ENCODE results near the gene AHNAK.
A peak's percentile ranks its signal among the peaks of the same experiment; 100 is the strongest.
"Not testable (repeated sequence)": the region's sequence is repeated elsewhere in the genome, so short reads cannot be mapped to it uniquely, and the experiment has no call there.

AHNAK gene

DNA sequence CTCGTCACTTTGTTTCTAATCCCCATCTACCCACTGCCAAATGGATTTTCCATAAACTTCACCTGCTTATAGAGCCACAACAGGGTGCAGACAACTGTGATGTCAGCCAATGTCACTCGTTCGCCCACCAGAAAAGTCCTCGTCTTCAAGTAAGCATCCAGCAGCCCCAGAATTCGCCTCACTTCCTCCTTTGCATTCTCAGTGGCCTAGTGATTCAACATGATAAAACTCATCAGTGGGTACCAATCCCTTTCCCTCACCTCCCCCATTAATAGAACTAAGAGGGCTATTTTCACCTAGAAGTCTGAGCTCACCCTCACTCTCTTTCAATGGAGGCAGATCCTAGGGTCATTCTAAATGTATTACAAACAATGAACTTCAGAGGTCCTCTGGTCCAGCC is 24.3 kb upstream of the AHNAK start:
- WGBS, result 95% methylated on average over 5 of the region's 5 CpGs
- not testable (repeated sequence) for H3K27me3 ChIP-seq (ENCODE audit: insufficient read depth, low read length); H3K9ac ChIP-seq (ENCODE audit: low read depth, low read length); H3K27ac ChIP-seq (ENCODE audit: low read depth, low read length); H3K9me3 ChIP-seq (ENCODE audit: insufficient read depth, low read depth, low read length)
- H3K4me1 ChIP-seq (ENCODE audit: insufficient read depth, low read length), result peaks cover 24% of the 10 kb centered on the region; the same call in 1 of the 2 replicates
- peaks cover 73% of the 10 kb centered on the region for H3K36me3 ChIP-seq (ENCODE audit: insufficient read depth, low read length)
- H3K4me3 ChIP-seq (ENCODE audit: low read length), result peak overlapping the region; percentile 92; the same call in 1 of the 2 replicates

DNA sequence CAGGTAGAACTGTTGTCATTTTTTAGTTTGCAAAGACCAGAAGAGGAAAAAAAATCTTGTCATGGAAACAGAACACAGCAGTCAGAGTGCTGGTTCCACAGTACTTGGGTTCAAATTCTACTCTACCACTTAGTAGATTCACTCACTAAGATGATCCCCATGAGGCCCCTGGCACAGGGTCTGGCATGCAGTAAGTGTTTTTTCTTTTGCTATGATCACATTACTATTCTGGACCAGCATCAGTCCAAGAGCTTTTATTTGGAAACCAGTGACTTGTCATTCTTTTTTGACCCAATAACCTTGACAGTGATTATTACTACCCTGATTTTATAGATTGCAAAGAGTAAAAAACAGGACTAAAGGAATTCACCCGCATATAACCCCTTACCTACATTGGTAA is 23.0 kb upstream of the AHNAK start:
- no peaks in the 10 kb centered on the region for H3K27me3 ChIP-seq (ENCODE audit: insufficient read depth, low read length)
- H3K27ac ChIP-seq (ENCODE audit: low read depth, low read length), result no peak overlapping the region
- H3K4me1 ChIP-seq (ENCODE audit: insufficient read depth, low read length), result peaks cover 15% of the 10 kb centered on the region; the same call in 1 of the 2 replicates
- peaks cover 82% of the 10 kb centered on the region for H3K36me3 ChIP-seq (ENCODE audit: insufficient read depth, low read length)
- no peaks in the 10 kb centered on the region for H3K9me3 ChIP-seq (ENCODE audit: insufficient read depth, low read depth, low read length)
- no peak overlapping the region for H3K9ac ChIP-seq (ENCODE audit: low read depth, low read length)
- H3K4me3 ChIP-seq (ENCODE audit: low read length), result no peak overlapping the region
- WGBS, result 83% methylated on average over 1 of the region's 1 CpG

DNA sequence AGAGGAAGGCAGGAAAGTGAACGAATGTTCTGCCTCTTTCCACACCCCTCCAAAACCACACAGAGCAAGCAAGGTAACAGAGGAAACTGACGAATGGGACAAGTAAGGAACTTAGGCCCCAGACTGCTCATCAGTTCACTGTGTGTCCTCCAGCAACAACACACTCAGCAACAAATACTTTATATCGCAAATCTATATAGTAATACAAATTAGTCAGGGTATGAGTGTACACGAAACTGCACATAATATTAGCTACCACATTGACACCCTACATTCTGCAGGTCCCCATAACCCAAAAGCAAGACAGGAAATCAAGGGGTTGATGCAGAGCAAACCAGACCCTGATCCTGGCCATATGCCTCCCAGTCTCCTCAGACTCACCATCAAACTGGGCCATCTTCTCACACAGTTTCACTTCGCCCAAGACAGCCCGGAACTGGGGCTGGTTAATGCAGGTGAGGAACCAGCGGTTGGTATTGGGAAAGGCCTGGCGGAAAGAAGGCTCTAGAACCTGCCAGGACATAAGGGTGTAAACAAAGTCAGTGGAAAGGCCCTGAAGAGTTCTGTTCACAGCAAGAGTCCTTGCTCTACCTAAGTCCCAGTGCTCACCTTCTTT is 20.5 kb upstream of the AHNAK start:
- H3K9me3 ChIP-seq (ENCODE audit: insufficient read depth, low read depth, low read length), result no peaks in the 10 kb centered on the region
- no peak overlapping the region for H3K9ac ChIP-seq (ENCODE audit: low read depth, low read length)
- peaks cover 98% of the 10 kb centered on the region for H3K36me3 ChIP-seq (ENCODE audit: insufficient read depth, low read length)
- H3K4me1 ChIP-seq (ENCODE audit: insufficient read depth, low read length), result peaks cover 11% of the 10 kb centered on the region
- H3K4me3 ChIP-seq (ENCODE audit: low read length), result no peak overlapping the region
- H3K27me3 ChIP-seq (ENCODE audit: insufficient read depth, low read length), result no peaks in the 10 kb centered on the region
- 95% methylated on average over 8 of the region's 8 CpGs for WGBS
- H3K27ac ChIP-seq (ENCODE audit: low read depth, low read length), result no peak overlapping the region

DNA sequence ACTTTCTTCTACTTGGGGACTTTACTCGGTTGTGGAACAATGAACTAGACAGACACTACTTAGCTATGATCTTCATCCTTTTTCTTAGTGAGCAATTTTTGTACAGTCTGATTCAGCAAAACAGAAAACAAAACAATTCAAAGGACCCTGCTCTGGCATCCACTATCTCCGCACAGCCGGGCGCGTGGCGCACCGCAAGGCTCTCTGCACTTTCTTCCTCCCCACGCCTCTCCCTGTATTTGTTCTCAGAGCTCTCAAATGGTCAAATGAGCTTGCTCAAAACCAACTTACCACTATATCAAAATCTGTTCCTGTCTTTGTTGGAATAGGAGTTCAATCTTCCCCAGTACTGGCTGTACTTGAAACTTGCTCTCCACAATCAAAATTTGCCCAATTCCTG is 19.6 kb upstream of the AHNAK start:
- Histone ChIP-seq H3K27me3 (ENCODE audit: insufficient read depth, low read length) (no peaks in the 10 kb centered on the region), H3K9ac (ENCODE audit: low read depth, low read length) (no peak overlapping the region), H3K4me3 (ENCODE audit: low read length) (no peak overlapping the region), H3K36me3 (ENCODE audit: insufficient read depth, low read length) (peaks cover 94% of the 10 kb centered on the region), H3K27ac (ENCODE audit: low read depth, low read length) (no peak overlapping the region), H3K4me1 (ENCODE audit: insufficient read depth, low read length) (peaks cover 7% of the 10 kb centered on the region), H3K9me3 (ENCODE audit: insufficient read depth, low read depth, low read length) (no peaks in the 10 kb centered on the region)
- 98% methylated on average over 8 of the region's 8 CpGs for WGBS

DNA sequence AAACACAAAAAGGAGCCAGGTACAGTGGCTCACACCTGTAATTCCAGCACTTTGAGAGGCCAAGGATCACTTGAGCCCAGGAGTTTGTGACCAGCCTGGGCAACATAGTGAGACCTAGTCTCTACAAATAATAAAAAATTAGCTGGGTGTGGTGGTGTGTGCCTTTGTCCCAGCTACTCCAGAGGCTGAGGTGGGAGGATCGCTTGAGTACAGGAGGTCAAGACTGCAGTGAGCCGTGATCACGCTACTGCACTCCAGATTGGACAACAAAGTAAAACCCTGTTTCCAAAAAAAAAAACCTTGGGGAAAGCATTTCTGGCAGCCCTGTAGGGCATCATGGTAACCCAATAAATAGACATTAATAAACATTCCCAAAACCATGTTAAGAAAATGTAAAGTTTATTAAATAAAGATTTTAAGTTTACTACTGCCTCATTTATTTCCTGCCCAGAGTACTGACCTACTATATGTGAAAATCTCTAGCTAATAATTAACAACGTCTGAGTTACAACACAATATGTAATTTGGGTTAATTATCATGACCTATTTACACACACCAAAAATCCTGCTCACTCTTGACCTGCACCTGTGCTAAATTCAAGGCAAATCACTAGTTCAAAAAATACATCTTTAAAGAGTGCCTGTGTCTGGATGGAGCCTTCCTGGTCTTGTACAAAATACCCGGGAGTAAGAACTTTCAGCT is 18.6 kb upstream of the AHNAK start:
- Histone ChIP-seq H3K27me3 (ENCODE audit: insufficient read depth, low read length) (no peaks in the 10 kb centered on the region), H3K4me1 (ENCODE audit: insufficient read depth, low read length) (peaks cover 13% of the 10 kb centered on the region), H3K9ac (ENCODE audit: low read depth, low read length) (no peak overlapping the region), H3K4me3 (ENCODE audit: low read length) (no peak overlapping the region), H3K36me3 (ENCODE audit: insufficient read depth, low read length) (peaks cover 91% of the 10 kb centered on the region), H3K27ac (ENCODE audit: low read depth, low read length) (no peak overlapping the region), H3K9me3 (ENCODE audit: insufficient read depth, low read depth, low read length) (no peaks in the 10 kb centered on the region)
- WGBS, result 93% methylated on average over 5 of the region's 5 CpGs

DNA sequence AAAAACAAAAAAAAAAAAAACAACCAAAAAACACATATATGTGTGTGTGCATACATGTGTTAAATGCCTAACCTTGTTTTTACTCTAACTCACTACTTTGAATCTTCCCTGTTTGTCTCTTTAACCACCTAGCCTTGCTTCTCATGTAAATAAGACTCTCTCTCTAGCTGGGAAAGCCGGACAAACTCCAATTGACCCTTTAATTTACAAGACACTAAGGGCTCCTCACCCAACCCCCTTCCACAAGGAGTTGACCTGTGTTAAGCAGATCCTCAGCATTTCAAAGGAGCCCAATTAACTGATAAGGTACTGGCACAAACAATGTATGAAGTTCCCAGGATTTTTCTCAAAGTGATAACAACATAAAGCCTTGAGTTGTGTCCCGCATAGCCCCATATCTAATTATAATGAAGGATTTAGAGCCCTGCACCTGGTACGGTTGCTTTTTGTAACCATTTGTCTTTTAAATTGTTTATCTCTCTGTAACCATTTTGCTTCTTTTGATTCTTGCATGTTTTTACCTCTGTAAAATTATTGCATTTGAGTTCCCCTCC is 15.1 kb upstream of the AHNAK start:
- peak overlapping the region; percentile 87 for H3K27ac ChIP-seq (ENCODE audit: low read depth, low read length)
- WGBS, result under 1% methylated on average over 3 of the region's 3 CpGs
- not testable (repeated sequence) for H3K27me3 ChIP-seq (ENCODE audit: insufficient read depth, low read length); H3K9me3 ChIP-seq (ENCODE audit: insufficient read depth, low read depth, low read length)
- peak overlapping the region; percentile 32; the same call in 1 of the 2 replicates for H3K4me3 ChIP-seq (ENCODE audit: low read length)
- peaks cover 37% of the 10 kb centered on the region for H3K4me1 ChIP-seq (ENCODE audit: insufficient read depth, low read length)
- peak overlapping the region; percentile 46; the same call in 1 of the 2 replicates for H3K9ac ChIP-seq (ENCODE audit: low read depth, low read length)
- peaks cover 90% of the 10 kb centered on the region for H3K36me3 ChIP-seq (ENCODE audit: insufficient read depth, low read length)

DNA sequence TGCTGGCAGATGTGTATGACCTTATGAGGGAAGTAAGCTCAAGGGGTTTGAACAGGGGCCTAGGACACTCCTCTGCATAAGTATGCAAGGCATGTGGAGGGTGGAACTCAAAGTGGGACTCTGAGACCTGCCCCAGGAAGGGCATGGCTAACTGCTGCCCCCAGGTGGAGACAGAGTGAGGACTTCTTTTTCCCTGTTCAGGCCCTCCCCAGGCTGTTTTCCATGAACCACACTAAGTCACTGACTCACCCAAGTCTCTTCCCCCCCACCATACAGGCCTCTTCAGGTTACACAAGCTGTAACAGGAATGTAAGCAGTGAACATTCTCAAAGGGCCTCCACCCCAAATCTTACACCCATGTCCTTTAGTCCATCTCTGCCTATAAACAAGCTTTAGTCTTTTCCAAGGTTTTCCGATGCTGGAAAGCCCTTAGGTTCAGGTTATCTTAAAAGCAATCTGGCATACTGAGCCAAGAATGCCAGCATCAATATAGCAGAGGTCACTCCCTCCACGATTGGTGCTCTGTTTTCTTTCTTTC is 14.0 kb upstream of the AHNAK start:
- no peak overlapping the region for H3K4me3 ChIP-seq (ENCODE audit: low read length)
- H3K4me1 ChIP-seq (ENCODE audit: insufficient read depth, low read length), result peaks cover 44% of the 10 kb centered on the region
- H3K27ac ChIP-seq (ENCODE audit: low read depth, low read length), result peak overlapping the region; percentile 87
- WGBS, result 69% methylated on average over 2 of the region's 2 CpGs
- peak overlapping the region; percentile 44; the same call in 1 of the 2 replicates for H3K9ac ChIP-seq (ENCODE audit: low read depth, low read length)
- no peaks in the 10 kb centered on the region for H3K9me3 ChIP-seq (ENCODE audit: insufficient read depth, low read depth, low read length)
- H3K36me3 ChIP-seq (ENCODE audit: insufficient read depth, low read length), result peaks cover 79% of the 10 kb centered on the region
- no peaks in the 10 kb centered on the region for H3K27me3 ChIP-seq (ENCODE audit: insufficient read depth, low read length)

DNA sequence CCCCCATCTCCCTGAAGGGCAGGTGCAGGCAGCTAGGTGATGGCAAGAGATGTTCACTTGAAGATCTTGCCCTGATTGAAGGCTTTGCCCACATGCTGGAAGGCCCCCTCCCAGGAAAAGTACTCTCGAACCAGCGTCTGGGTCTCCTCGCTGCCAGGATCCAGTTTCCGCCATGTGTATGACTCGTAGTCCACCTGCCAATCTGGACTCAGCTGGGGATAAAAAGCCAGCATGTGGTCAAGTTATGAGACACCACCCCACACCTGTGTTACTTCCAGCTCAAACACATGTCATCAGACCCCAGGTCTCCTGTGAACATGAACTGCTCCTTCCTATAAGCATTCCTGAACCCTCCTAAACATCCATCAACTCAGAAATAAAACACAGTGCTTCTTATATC is 13.0 kb upstream of the AHNAK start:
- Histone ChIP-seq H3K27ac (ENCODE audit: low read depth, low read length) (peak overlapping the region; percentile 83; the same call in 1 of the 2 replicates), H3K4me1 (ENCODE audit: insufficient read depth, low read length) (peaks cover 46% of the 10 kb centered on the region), H3K36me3 (ENCODE audit: insufficient read depth, low read length) (peaks cover 69% of the 10 kb centered on the region)
- not testable (repeated sequence) for H3K9me3 ChIP-seq (ENCODE audit: insufficient read depth, low read depth, low read length); H3K9ac ChIP-seq (ENCODE audit: low read depth, low read length); H3K27me3 ChIP-seq (ENCODE audit: insufficient read depth, low read length); H3K4me3 ChIP-seq (ENCODE audit: low read length)
- WGBS, result 92% methylated on average over 5 of the region's 5 CpGs

DNA sequence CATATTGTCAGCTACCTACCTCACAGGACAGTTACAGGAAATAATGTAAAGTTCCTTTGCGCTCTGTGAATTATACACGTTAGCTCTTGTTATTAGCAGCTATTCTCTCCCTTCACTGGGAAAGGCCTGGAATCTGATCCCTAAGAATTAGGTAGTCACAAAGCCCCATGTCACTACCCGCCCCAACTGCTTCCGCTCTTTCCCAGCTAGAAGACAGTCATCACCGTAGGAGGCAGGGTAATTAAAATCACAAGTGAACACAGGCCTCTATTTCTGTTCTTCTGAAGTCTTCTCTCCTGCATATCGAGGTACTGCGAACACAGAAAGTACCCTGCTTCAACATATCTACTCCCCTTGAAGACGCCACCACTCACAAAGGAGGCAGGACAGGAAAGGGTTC is 12.6 kb upstream of the AHNAK start:
- no peak overlapping the region for H3K4me3 ChIP-seq (ENCODE audit: low read length)
- 87% methylated on average over 8 of the region's 8 CpGs for WGBS
- no peaks in the 10 kb centered on the region for H3K27me3 ChIP-seq (ENCODE audit: insufficient read depth, low read length)
- H3K9ac ChIP-seq (ENCODE audit: low read depth, low read length), result no peak overlapping the region
- H3K36me3 ChIP-seq (ENCODE audit: insufficient read depth, low read length), result peaks cover 65% of the 10 kb centered on the region
- H3K27ac ChIP-seq (ENCODE audit: low read depth, low read length), result peak overlapping the region; percentile 83; the same call in 1 of the 2 replicates
- H3K4me1 ChIP-seq (ENCODE audit: insufficient read depth, low read length), result peaks cover 50% of the 10 kb centered on the region
- no peaks in the 10 kb centered on the region for H3K9me3 ChIP-seq (ENCODE audit: insufficient read depth, low read depth, low read length)

DNA sequence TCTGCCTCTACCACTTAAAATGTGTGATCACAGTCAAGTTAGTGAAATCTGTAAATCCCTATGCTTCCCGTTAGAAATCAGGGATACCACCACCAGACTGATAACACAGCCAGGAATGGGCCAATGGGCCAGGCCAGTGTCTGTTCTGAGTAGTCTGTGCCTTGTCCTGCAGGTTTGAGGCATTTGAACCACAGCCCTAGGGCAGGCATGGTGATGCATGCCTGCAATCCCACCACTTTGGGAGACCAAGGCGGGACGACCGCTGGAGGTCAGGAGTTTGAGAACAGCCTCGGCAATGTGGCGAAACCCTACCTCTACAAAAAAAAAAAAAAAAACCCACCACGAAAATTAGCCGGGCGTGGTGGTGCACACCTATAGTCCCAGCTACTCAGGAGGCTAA is 12.1 kb upstream of the AHNAK start:
- H3K27ac ChIP-seq (ENCODE audit: low read depth, low read length), result peak overlapping the region; percentile 24; the same call in 1 of the 2 replicates
- peaks cover 55% of the 10 kb centered on the region for H3K4me1 ChIP-seq (ENCODE audit: insufficient read depth, low read length)
- H3K4me3 ChIP-seq (ENCODE audit: low read length), result no peak overlapping the region
- H3K36me3 ChIP-seq (ENCODE audit: insufficient read depth, low read length), result peaks cover 59% of the 10 kb centered on the region
- no peaks in the 10 kb centered on the region for H3K27me3 ChIP-seq (ENCODE audit: insufficient read depth, low read length)
- H3K9me3 ChIP-seq (ENCODE audit: insufficient read depth, low read depth, low read length), result no peaks in the 10 kb centered on the region
- WGBS, result 93% methylated on average over 8 of the region's 9 CpGs
- no peak overlapping the region for H3K9ac ChIP-seq (ENCODE audit: low read depth, low read length)
